ENCODE data around the gene AKR7A2. TPM values are rescaled to one million over a fixed set of nuclear protein-coding genes. Genes with fewer than 3 reads are reported as not detected.

AKR7A2 gene
- total and polyA plus RNA-seq, 9 of the 15 experiments (the other 6 are each of a cell fraction or from before 2014, with no cell fraction given) = 2.0 to 78.4 (median 49.4) TPM

- no peak; the same call in 1 of the 2 replicates for TF ChIP-seq NCOR1 (IDR thresholded peaks at IDR 0.05)
- TF ChIP-seq TARDBP (IDR thresholded peaks at IDR 0.05) = 0 out of 2 replicates have a peak, but pooled peaks have one; percentile 1
- no peak for TF ChIP-seq SLC30A9 (CRISPR knock-in tag; IDR thresholded peaks at IDR 0.05)
- no peak; the same call in 1 of the 2 replicates for TF ChIP-seq ZNF431 (CRISPR knock-in tag; IDR thresholded peaks at IDR 0.05)
- no peak for TF ChIP-seq MAFK (IDR thresholded peaks at IDR 0.05; ENCODE audit: low read length)
- TF ChIP-seq E2F8 (IDR thresholded peaks at IDR 0.05; ENCODE audit: low read depth, partially characterized antibody) = no peak
- TF ChIP-seq ZBTB11 (CRISPR knock-in tag; IDR thresholded peaks at IDR 0.05) = no peak; a peak in 1 of 6 replicates
- TF ChIP-seq PURB (CRISPR knock-in tag; IDR thresholded peaks at IDR 0.05; ENCODE audit: low read depth) = no peak
- peak; percentile 47; the same call in 1 of the 2 replicates for TF ChIP-seq NKRF (IDR thresholded peaks at IDR 0.05; ENCODE audit: borderline replicate concordance)
- TF ChIP-seq SIX5 (IDR thresholded peaks at IDR 0.05; ENCODE audit: borderline replicate concordance in 1 of 2, insufficient read depth in 1 of 2, low read depth in 1 of 2, low read length in 2 of 2) = 0 out of 4 replicates have a peak, but pooled peaks of 1 of the 2 experiments have one; percentile 13
- TF ChIP-seq ZNF561 (CRISPR knock-in tag; conservative IDR thresholded peaks at IDR 0.05) = no peak
- TF ChIP-seq ETV5 (CRISPR knock-in tag; IDR thresholded peaks at IDR 0.05; ENCODE audit: low read depth) = no peak
- TF ChIP-seq ZNF282 (CRISPR knock-in tag; IDR thresholded peaks at IDR 0.05) = no peak
- no peak for TF ChIP-seq HMG20B (CRISPR knock-in tag; IDR thresholded peaks at IDR 0.05)
- TF ChIP-seq DACH1 (IDR thresholded peaks at IDR 0.05; ENCODE audit: partially characterized antibody) = no peak
- no peak for TF ChIP-seq SNRNP70 (optimal IDR thresholded peaks at IDR 0.05; ENCODE audit: low read depth, low read length)
- no peak for TF ChIP-seq ZBTB26 (CRISPR knock-in tag; IDR thresholded peaks at IDR 0.05)
- no peak for TF ChIP-seq ZNF124 (CRISPR knock-in tag; IDR thresholded peaks at IDR 0.05)
Measured at GRCh38 chr1:19312782-19313635, 1.1 kb upstream of the AKR7A2 start (continued).

Measured in K562 (cell line).